Breast epithelium (tissue), 4 donors: ENCODE results near the gene LRP6. TPM values are rescaled to one million over a fixed set of nuclear protein-coding genes. Genes with fewer than 3 reads are reported as not detected.

Experiments used
- DNase-seq, 2 donors: peaks; one replicate each; pipeline ENCODE4 v3.0.0-alpha.2; 2019; ENCODE audit warnings: low spot score in 2 of 2
- H3K27ac ChIP-seq, 2 donors: fragments of 200-600 bp; sonication (generic) in 1 of 2; one replicate each; pipeline ENCODE4 v1.5.1; 2016 to 2019; ENCODE audit warnings: mild to moderate bottlenecking in 1 of 2
- H3K27me3 ChIP-seq, 2 donors: fragments of 200-600 bp; sonication (generic) in 1 of 2; one replicate each; pipeline versions ENCODE4 v1.5.1 to v1.6.0; 2017 to 2019; ENCODE audit warnings: control low read depth in 1 of 2, mild to moderate bottlenecking in 1 of 2
- H3K36me3 ChIP-seq: fragments of 200-600 bp; one replicate; pipeline ENCODE4 v1.5.1; 2019
- H3K4me1 ChIP-seq, 2 donors: fragments of 200-600 bp; sonication (generic); one replicate each; pipeline ENCODE4 v1.5.1; 2016 to 2019; ENCODE audit warnings: control low read depth in 1 of 2
- H3K4me3 ChIP-seq, 3 donors: fragments of 200-600 bp; sonication (generic); 1 replicate in 2 of 3; 2 replicates in 1 of 3; pipeline ENCODE4 v1.5.1; 2016 to 2019; ENCODE audit warnings: mild to moderate bottlenecking in 3 of 3, moderate library complexity in 2 of 3
- H3K9me3 ChIP-seq, 2 donors: fragments of 200-600 bp; sonication (generic) in 1 of 2; one replicate each; pipeline ENCODE4 v1.5.1; 2016 to 2019; ENCODE audit warnings: control low read depth in 1 of 2
- CTCF ChIP-seq, 3 donors: fragments of 450-650 bp; IDR thresholded peaks; one replicate each; pipeline ENCODE4 v1.5.1; 2016 to 2017; ENCODE audit warnings: antibody characterized with exemption in 3 of 3, mild to moderate bottlenecking in 3 of 3, moderate library complexity in 3 of 3
- POLR2A ChIP-seq: fragments of 450-650 bp; IDR thresholded peaks from one replicate; pipeline ENCODE4 v1.6.1; 2016; ENCODE audit warnings: antibody characterized with exemption, mild to moderate bottlenecking, moderate library complexity
- POLR2AphosphoS5 ChIP-seq, 3 donors: sonication (generic); formaldehyde crosslinking; IDR thresholded peaks; one replicate each; pipeline ENCODE4 v1.6.1; 2017; ENCODE audit warnings: antibody characterized with exemption in 3 of 3
- intact Hi-C: fragments of 100-400 bp; cut with DNase I; formaldehyde crosslinking; loops from one replicate; pipeline ENCODE4 v1.15.1; 2023; ENCODE audit warnings: low total_unique reads
- total RNA-seq, 3 donors: library from RNA; depleted of rRNA; stranded (reverse); fragments of >200 nt; gene quantifications; one replicate each; pipeline ENCODE4 v1.1.0, GENCODE V29; 2016

Gene LRP6
- total RNA-seq, 3 donors from 2014 or later = 28.6 to 69.1 (median 52.4) TPM

GRCh38 chr12:12166751-12167150 is 100.1 kb downstream of the LRP6 start:
- H3K27me3 ChIP-seq = no peaks in the 10 kb centered on the region
- H3K27ac ChIP-seq = no peak overlapping the region
- no peak for DNase-seq
- no peaks in the 10 kb centered on the region for H3K4me1 ChIP-seq
- intact Hi-C loops = no loop called here
- no peaks in the 10 kb centered on the region for H3K9me3 ChIP-seq
- no peak for TF ChIP-seq POLR2AphosphoS5 (IDR thresholded peaks at IDR 0.05)
- no peak for TF ChIP-seq POLR2A
- TF ChIP-seq CTCF (IDR thresholded peaks at IDR 0.05) = no peak
- no peaks in the 10 kb centered on the region for H3K36me3 ChIP-seq
- H3K4me3 ChIP-seq = no peak overlapping the region

- TF ChIP-seq POLR2AphosphoS5 (IDR thresholded peaks at IDR 0.05) (no peak), POLR2A (no peak), CTCF (IDR thresholded peaks at IDR 0.05) (no peak)
- intact Hi-C loops = no loop called here
- Histone ChIP-seq H3K27me3 (no peaks in the 10 kb centered on the region), H3K36me3 (no peaks in the 10 kb centered on the region), H3K27ac (no peak overlapping the region), H3K4me1 (peaks cover 0 to 4% of the 10 kb centered on the region in 2 donors), H3K4me3 (no peak overlapping the region), H3K9me3 (no peaks in the 10 kb centered on the region)
- DNase-seq = no peak
Observed at GRCh38 chr12:12159988-12160387, 106.9 kb downstream of the LRP6 start.

- no peak for DNase-seq
- TF ChIP-seq POLR2AphosphoS5 (IDR thresholded peaks at IDR 0.05) (no peak), POLR2A (no peak), CTCF (IDR thresholded peaks at IDR 0.05) (no peak)
- intact Hi-C loops = no loop called here
Observed at GRCh38 chr12:12158858-12159257, 108.0 kb downstream of the LRP6 start.

GRCh38 chr12:12157424-12157823 is 109.4 kb downstream of the LRP6 start:
- Histone ChIP-seq H3K27me3 (no peaks in the 10 kb centered on the region), H3K27ac (no peak overlapping the region), H3K4me1 (peaks cover 0 to 4% of the 10 kb centered on the region in 2 donors), H3K36me3 (no peaks in the 10 kb centered on the region), H3K4me3 (no peak overlapping the region), H3K9me3 (no peaks in the 10 kb centered on the region)
- intact Hi-C loops = no loop called here
- no peak for DNase-seq
- TF ChIP-seq CTCF (IDR thresholded peaks at IDR 0.05) = no peak
- TF ChIP-seq POLR2A = no peak
- TF ChIP-seq POLR2AphosphoS5 (IDR thresholded peaks at IDR 0.05) = no peak

More at GRCh38 chr12:12158858-12159257, 108.0 kb downstream of the LRP6 start:
- no peak overlapping the region for H3K27ac ChIP-seq
- no peaks in the 10 kb centered on the region for H3K36me3 ChIP-seq
- no peaks in the 10 kb centered on the region for H3K9me3 ChIP-seq
- no peaks in the 10 kb centered on the region for H3K27me3 ChIP-seq
- H3K4me3 ChIP-seq = no peak overlapping the region
- peaks cover 0 to 4% of the 10 kb centered on the region in 2 donors for H3K4me1 ChIP-seq

GRCh38 chr12:12156828-12157227 is 110.0 kb downstream of the LRP6 start:
- H3K4me1 ChIP-seq = peaks cover 0 to 4% of the 10 kb centered on the region in 2 donors
- TF ChIP-seq CTCF (IDR thresholded peaks at IDR 0.05) = no peak
- no peak for TF ChIP-seq POLR2AphosphoS5 (IDR thresholded peaks at IDR 0.05)
- no peak for TF ChIP-seq POLR2A
- no peaks in the 10 kb centered on the region for H3K27me3 ChIP-seq
- no peaks in the 10 kb centered on the region for H3K9me3 ChIP-seq
- no peaks in the 10 kb centered on the region for H3K36me3 ChIP-seq
- no peak overlapping the region for H3K4me3 ChIP-seq
- no peak overlapping the region for H3K27ac ChIP-seq
- DNase-seq = no peak
- intact Hi-C loops = no loop called here
